Activated T-cell treated with anti-CD3 and anti-CD28 coated beads for 24 hours (primary cell): ENCODE measurements around the gene USHBP1.
"Not testable (repeated sequence)": the region's sequence is repeated elsewhere in the genome, so short reads cannot be mapped to it uniquely, and the experiment has no call there.

Source experiments
- DNase-seq: peaks from one replicate; pipeline ENCODE4 v3.0.0-alpha.2; 2020; ENCODE audit warnings: low read depth

Gene USHBP1

GRCh38 chr19:17296273-17296672, 31.7 kb upstream of the USHBP1 start:
- DNase-seq = no peak

DNA sequence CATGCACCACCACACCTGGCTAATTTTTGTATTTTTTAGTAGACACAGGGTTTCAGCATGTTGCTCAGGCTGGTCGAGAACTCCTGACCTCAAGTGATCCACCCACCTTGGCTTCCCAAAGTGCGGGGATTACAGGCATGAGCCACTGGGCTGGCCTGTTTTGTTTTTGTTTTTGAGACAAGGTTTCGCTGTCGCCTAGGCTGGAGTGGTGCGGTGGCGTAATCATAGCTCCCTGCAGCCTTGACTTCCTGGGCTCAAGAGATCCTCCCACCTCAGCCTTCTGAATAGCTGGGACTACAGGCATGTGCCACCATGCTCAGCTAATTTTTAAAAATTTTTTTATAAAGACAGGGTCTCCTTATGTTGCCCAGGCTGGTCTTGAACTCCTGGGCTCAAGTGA, 31.0 kb upstream of the USHBP1 start:
- DNase-seq = not testable (repeated sequence)

GRCh38 chr19:17294051-17294891, 29.7 kb upstream of the USHBP1 start:
- DNase-seq = no peak

DNA sequence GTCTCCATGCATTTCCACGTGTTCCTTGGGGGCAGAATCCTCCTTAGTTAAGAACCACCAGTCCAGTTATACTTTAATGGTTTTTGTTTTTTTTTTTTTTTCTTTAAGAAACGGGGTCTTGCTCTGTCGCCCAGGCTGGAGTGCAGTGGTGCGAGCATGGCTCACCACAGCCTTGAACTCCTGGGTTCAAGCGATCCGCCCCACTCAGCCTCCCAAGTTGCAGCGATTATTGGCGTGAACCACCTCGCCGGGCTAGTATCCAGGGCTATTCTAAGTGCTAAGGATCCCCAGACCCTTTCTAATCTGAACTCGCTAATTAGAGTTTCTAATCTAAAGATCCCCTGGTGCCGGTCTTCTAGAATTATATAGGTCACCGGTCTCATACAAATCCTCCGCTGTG, 29.1 kb upstream of the USHBP1 start:
- no peak for DNase-seq

- peak; percentile 75 for DNase-seq
Measured at GRCh38 chr19:17292301-17293074, 27.9 kb upstream of the USHBP1 start.

- peak; percentile 57 for DNase-seq
Measured at GRCh38 chr19:17289489-17289888, 24.9 kb upstream of the USHBP1 start.

GRCh38 chr19:17286752-17287151, 22.2 kb upstream of the USHBP1 start:
- DNase-seq = no peak

- no peak for DNase-seq
Measured at GRCh38 chr19:17286263-17286662, 21.7 kb upstream of the USHBP1 start.

GRCh38 chr19:17285415-17286135, 21.0 kb upstream of the USHBP1 start:
- no peak for DNase-seq

DNA sequence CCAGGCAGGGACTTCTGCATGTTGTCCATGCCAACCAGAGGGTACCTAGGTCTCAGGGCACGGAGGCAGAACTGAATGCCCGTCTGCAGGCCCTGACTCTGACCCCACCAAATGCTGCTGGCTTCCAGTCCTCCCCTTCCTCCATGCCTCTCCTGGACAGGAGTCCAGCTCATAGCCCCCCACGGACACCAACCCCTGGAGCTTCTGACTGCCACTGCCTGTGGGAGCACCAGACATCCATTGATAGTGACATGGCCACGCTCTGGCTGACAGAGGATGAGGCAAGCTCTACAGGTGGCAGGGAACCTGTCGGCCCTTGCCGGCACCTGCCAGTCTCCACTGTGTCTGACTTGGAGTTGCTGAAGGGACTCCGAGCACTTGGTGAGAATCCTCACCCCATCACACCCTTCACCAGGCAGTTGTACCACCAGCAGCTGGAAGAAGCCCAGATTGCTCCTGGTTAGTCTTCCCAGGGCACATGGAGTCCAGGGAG, 19.0 kb upstream of the USHBP1 start:
- no peak for DNase-seq

GRCh38 chr19:17282488-17283125, 18.1 kb upstream of the USHBP1 start:
- DNase-seq = peak; percentile 68

GRCh38 chr19:17281391-17282304, 17.1 kb upstream of the USHBP1 start, which contains the start of gene ANKLE1:
Gene ANKLE1 (plus strand): TSS chr19:17281901. CDS start chr19:17281921, 20 bp downstream.
- no peak for DNase-seq

- no peak for DNase-seq
Measured at GRCh38 chr19:17279436-17279835, 14.9 kb upstream of the USHBP1 start.

- DNase-seq = no peak
Measured at GRCh38 chr19:17275441-17276175, 11.1 kb upstream of the USHBP1 start.

DNA sequence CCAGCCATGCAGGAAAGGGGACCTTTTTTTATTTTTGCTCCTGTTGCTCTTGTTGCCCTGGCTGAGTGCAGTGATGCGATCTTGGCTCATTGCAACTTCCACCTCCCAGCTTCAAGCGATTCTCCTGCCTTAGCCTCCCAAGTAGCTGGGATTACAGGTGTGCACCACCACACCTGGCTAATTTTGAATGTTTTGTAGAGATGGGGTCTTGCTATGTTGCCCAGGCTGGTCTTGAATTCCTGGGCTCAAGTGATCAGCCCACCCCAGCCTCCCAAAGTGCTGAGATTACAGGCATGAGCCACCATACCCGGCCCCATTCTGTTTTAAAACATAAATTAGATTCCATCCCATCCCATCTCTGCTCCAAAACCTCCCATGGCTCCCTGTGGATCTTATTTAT, 10.3 kb upstream of the USHBP1 start:
- DNase-seq = not testable (repeated sequence)

GRCh38 chr19:17268754-17269153, 4.2 kb upstream of the USHBP1 start:
- DNase-seq = no peak

GRCh38 chr19:17266975-17267788, 2.6 kb upstream of the USHBP1 start, which contains the start of gene BABAM1:
Gene BABAM1 (plus strand): TSS chr19:17267443. CDS start chr19:17268807, 1,364 bp downstream.
- peak; percentile 94 for DNase-seq

- no peak for DNase-seq
Measured at GRCh38 chr19:17266589-17266974, 2.0 kb upstream of the USHBP1 start.

GRCh38 chr19:17266026-17266425, 1.5 kb upstream of the USHBP1 start:
- DNase-seq = no peak
